ENCODE measurements around the gene CHRM2. TPM values are rescaled to one million over a fixed set of nuclear protein-coding genes. Genes with fewer than 3 reads are reported as not detected.

The CHRM2 gene
- polyA plus RNA-seq, 1 donor (not counting 4 experiments of a cell fraction or from before 2014, with no cell fraction given), result not detected

DNA sequence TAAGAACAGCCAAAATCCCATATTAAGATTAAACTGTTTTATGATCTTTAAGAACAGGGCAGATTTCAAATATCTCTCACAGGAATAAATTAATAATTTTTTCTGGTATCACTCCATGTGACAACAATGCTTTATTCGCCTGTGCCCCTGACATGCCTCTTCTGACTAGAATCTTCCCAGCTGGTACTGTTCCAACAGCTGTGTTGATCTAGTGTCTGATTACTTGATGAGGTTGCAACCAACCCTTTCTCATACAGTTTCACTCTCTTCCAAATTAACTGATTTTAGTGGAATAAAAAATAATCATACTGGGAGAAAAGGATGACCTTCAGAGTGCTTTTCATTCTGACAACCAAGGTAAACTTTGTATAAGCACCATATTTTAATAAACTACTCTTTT, 151.9 kb downstream of the CHRM2 start:
- no peak for TF ChIP-seq EZH2 (IDR thresholded peaks at IDR 0.05; ENCODE audit: low read length)
- TF ChIP-seq, protein P1, sequence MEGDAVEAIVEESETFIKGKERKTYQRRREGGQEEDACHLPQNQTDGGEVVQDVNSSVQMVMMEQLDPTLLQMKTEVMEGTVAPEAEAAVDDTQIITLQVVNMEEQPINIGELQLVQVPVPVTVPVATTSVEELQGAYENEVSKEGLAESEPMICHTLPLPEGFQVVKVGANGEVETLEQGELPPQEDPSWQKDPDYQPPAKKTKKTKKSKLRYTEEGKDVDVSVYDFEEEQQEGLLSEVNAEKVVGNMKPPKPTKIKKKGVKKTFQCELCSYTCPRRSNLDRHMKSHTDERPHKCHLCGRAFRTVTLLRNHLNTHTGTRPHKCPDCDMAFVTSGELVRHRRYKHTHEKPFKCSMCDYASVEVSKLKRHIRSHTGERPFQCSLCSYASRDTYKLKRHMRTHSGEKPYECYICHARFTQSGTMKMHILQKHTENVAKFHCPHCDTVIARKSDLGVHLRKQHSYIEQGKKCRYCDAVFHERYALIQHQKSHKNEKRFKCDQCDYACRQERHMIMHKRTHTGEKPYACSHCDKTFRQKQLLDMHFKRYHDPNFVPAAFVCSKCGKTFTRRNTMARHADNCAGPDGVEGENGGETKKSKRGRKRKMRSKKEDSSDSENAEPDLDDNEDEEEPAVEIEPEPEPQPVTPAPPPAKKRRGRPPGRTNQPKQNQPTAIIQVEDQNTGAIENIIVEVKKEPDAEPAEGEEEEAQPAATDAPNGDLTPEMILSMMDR (optimal IDR thresholded peaks at IDR 0.05 in 1 of 3, IDR thresholded peaks at IDR 0.05 in 1 of 3, conservative IDR thresholded peaks at IDR 0.05 in 1 of 3; ENCODE audit: extremely low read depth in 1 of 3, insufficient read depth in 2 of 3, low read length in 3 of 3), result no peak
- no peak for DNase-seq (ENCODE audit: low read depth, low spot score)

DNA sequence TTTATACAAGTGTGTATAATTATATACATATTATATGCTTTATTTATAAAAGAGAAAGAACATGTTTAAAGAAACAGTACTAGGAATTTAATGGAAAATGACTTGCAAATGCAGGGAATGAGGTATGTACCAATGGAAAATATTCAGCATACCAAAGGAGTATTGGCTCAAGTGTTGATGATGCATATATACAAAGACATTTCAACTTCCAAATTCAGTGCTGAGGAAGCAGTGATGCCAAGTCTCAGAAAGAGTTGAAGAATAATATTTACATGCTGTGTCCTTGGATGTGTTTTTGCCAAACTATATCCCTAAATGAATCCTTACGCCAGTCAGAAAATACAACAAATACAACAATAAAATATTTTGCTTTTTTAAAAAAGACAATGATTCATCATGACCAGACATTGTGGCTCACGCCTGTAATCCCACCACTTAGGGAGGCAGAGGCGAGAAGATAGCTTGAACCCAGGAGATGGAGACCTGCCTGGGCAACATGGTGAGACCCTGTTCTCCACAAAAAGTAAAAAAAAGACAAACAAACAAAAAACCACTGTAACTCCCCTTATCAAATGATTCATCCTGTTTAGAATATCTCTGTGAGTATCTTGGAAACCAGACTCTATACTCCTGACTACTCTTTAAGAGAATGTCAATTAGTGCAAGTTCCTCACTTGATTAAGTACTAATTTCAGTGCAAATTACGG, 157.2 kb downstream of the CHRM2 start:
- TF ChIP-seq EZH2 (IDR thresholded peaks at IDR 0.05; ENCODE audit: low read length), result no peak
- TF ChIP-seq, protein P1 (optimal IDR thresholded peaks at IDR 0.05 in 1 of 3, IDR thresholded peaks at IDR 0.05 in 1 of 3, conservative IDR thresholded peaks at IDR 0.05 in 1 of 3; ENCODE audit: extremely low read depth in 1 of 3, insufficient read depth in 2 of 3, low read length in 3 of 3), result no peak
- H2AFZ ChIP-seq (ENCODE audit: control insufficient read depth, low read length), result no peak overlapping the region
- H3K9me1 ChIP-seq (ENCODE audit: control insufficient read depth, extremely low read depth, insufficient read depth, low read length), result no peaks in the 10 kb centered on the region
- no peaks in the 10 kb centered on the region for H3K9me3 ChIP-seq (ENCODE audit: control insufficient read depth, low read depth, low read length)
- H3K4me3 ChIP-seq (ENCODE audit: control insufficient read depth in 2 of 3, extremely low read depth in 1 of 3, insufficient read depth in 2 of 3, low read depth in 1 of 3, low read length in 3 of 3), result no peak overlapping the region
- no peaks in the 10 kb centered on the region for H3K4me1 ChIP-seq (ENCODE audit: control insufficient read depth, extremely low read depth, insufficient read depth, low read length)
- dilution Hi-C loops (cut with MboI; ENCODE audit: extremely low pct_ligation_motif_present, low sequenced_read_pairs), result no loop called here
- H3K36me3 ChIP-seq (ENCODE audit: control insufficient read depth in 2 of 2, extremely low read depth in 1 of 2, insufficient read depth in 2 of 2, low read length in 2 of 2), result no peaks in the 10 kb centered on the region
- FAIRE-seq (no peak), DNase-seq (ENCODE audit: low read depth, low spot score) (no peak)
- H3K9ac ChIP-seq (ENCODE audit: control insufficient read depth, extremely low read depth, insufficient read depth, low read length), result no peak overlapping the region
- no peak overlapping the region for H3K27ac ChIP-seq (ENCODE audit: control insufficient read depth, insufficient read depth, low read length)
- H4K20me1 ChIP-seq (ENCODE audit: control insufficient read depth, extremely low read depth, insufficient read depth, low read length), result no peaks in the 10 kb centered on the region
- H3K79me2 ChIP-seq (ENCODE audit: control insufficient read depth, insufficient read depth, low read length), result no peaks in the 10 kb centered on the region
- H3K4me2 ChIP-seq (ENCODE audit: control insufficient read depth, extremely low read depth, insufficient read depth, low read depth, low read length), result no peak overlapping the region
- no peaks in the 10 kb centered on the region for H3K27me3 ChIP-seq (ENCODE audit: control insufficient read depth, extremely low read depth, insufficient read depth, low read length)

More for the DNA sequence above, 151.9 kb downstream of the CHRM2 start:
- H3K4me3 ChIP-seq (ENCODE audit: control insufficient read depth in 2 of 3, extremely low read depth in 1 of 3, insufficient read depth in 2 of 3, low read depth in 1 of 3, low read length in 3 of 3), result no peak overlapping the region
- dilution Hi-C loops (cut with MboI; ENCODE audit: extremely low pct_ligation_motif_present, low sequenced_read_pairs), result no loop called here
- no peak overlapping the region for H2AFZ ChIP-seq (ENCODE audit: control insufficient read depth, low read length)
- no peak overlapping the region for H3K4me2 ChIP-seq (ENCODE audit: control insufficient read depth, extremely low read depth, insufficient read depth, low read depth, low read length)
- no peak for FAIRE-seq
- H3K79me2 ChIP-seq (ENCODE audit: control insufficient read depth, insufficient read depth, low read length), result no peaks in the 10 kb centered on the region
- no peaks in the 10 kb centered on the region for H4K20me1 ChIP-seq (ENCODE audit: control insufficient read depth, extremely low read depth, insufficient read depth, low read length)
- H3K36me3 ChIP-seq (ENCODE audit: control insufficient read depth in 2 of 2, extremely low read depth in 1 of 2, insufficient read depth in 2 of 2, low read length in 2 of 2), result no peaks in the 10 kb centered on the region
- H3K27me3 ChIP-seq (ENCODE audit: control insufficient read depth, extremely low read depth, insufficient read depth, low read length), result no peaks in the 10 kb centered on the region
- no peaks in the 10 kb centered on the region for H3K4me1 ChIP-seq (ENCODE audit: control insufficient read depth, extremely low read depth, insufficient read depth, low read length)
- no peak overlapping the region for H3K9ac ChIP-seq (ENCODE audit: control insufficient read depth, extremely low read depth, insufficient read depth, low read length)
- no peak overlapping the region for H3K27ac ChIP-seq (ENCODE audit: control insufficient read depth, insufficient read depth, low read length)
- no peaks in the 10 kb centered on the region for H3K9me3 ChIP-seq (ENCODE audit: control insufficient read depth, low read depth, low read length)
- no peaks in the 10 kb centered on the region for H3K9me1 ChIP-seq (ENCODE audit: control insufficient read depth, extremely low read depth, insufficient read depth, low read length)
